Measurements from ENCODE around the gene SMTNL2.

SMTNL2 gene

DNA sequence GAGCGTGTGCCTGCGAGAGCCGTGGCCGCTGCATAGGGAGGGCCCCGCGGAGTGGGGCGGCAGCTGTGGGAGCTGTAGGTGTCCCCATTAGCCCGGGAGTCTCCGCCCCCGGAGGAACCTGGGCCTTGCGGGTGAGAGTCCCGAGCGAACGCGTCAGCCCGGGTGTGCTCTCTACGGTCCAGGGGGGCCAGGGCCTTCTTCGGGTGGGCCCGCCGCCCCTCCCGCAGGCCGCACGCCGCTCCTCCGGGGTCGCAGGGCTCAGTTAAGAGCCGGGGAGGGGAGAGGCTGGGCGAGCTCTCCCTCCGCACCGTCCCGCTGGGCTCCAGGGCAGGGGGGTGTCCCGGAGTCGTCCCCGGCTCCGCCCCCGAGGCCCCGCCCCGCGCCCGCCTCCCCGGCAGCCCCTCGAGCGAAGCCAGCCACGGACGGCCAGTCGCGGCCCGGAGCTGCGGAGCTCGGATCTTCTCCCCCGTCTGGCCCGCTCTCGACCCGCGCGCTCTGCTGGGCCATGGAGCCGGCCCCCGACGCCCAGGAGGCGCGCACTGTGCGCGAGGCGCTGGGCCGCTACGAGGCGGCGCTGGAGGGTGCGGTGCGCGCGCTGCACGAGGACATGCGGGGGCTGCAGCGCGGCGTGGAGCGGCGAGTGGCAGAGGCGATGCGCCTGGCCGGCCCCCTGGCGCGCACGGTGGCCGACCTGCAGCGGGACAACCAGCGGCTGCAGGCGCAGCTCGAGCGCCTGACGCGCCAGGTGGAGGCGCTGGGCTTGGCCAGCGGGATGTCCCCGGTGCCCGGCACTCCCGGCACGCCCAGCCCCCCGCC lies at the start of gene SMTNL2:
Gene SMTNL2, plus strand, starts transcription at position 429 of the 816 bp plus-strand sequence. Its CDS starts 77 bp downstream, at position 506.
- no peaks in the 10 kb centered on the region for H3K4me1 ChIP-seq (ENCODE audit: insufficient read depth, low read length, severe bottlenecking)
- H3K4me2 ChIP-seq (ENCODE audit: low read length) = no peak within 1 kb of the TSS

DNA sequence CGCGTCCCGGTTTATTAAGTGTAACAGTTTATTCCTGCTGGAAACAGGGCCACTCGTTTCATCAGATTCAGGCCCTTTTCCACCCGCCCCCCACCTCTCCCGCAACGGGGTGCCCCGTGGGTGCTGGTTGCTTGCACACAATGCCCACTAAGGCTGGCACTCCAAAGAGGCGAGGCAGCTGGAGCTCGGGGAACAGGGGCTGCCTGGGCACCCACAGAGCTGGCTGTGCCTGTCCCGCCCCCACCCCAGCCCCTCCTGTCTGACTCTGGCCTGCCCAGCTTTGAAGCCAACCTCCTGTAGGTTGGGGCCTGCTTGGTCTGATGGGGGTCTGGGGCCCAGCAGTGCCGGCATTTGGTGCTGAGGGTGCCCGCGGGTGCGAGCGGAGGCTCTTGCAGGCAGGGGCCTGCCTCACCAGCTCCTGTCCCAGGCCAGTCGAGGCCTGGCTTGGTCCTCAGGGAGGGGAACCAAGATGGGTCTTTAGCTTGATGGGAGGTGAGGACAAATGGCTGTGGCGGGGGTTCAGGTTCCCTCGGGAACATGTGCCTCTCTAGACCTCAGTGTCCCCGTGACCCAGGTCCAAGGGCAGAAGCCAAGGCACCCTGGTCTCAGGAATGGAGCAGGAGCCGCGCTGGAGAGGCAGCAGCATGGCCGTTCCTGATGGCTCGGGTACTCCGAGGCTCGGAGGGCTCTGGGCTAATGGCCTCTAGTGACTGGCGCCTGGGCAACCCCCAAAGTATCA lies 49.2 kb upstream of the SMTNL2 start:
- H3K27ac ChIP-seq (ENCODE audit: low read depth, low read length, poor library complexity, severe bottlenecking) = no peak overlapping the region
- TF ChIP-seq, protein P1, sequence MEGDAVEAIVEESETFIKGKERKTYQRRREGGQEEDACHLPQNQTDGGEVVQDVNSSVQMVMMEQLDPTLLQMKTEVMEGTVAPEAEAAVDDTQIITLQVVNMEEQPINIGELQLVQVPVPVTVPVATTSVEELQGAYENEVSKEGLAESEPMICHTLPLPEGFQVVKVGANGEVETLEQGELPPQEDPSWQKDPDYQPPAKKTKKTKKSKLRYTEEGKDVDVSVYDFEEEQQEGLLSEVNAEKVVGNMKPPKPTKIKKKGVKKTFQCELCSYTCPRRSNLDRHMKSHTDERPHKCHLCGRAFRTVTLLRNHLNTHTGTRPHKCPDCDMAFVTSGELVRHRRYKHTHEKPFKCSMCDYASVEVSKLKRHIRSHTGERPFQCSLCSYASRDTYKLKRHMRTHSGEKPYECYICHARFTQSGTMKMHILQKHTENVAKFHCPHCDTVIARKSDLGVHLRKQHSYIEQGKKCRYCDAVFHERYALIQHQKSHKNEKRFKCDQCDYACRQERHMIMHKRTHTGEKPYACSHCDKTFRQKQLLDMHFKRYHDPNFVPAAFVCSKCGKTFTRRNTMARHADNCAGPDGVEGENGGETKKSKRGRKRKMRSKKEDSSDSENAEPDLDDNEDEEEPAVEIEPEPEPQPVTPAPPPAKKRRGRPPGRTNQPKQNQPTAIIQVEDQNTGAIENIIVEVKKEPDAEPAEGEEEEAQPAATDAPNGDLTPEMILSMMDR (IDR thresholded peaks at IDR 0.05; ENCODE audit: low read length) = no peak
- no peak for TF ChIP-seq EZH2 (IDR thresholded peaks at IDR 0.05; ENCODE audit: borderline replicate concordance, low read length)
- no peak overlapping the region for H2AFZ ChIP-seq (ENCODE audit: low read length)
- no peak overlapping the region for H3K4me2 ChIP-seq (ENCODE audit: low read length)
- H3K9me3 ChIP-seq (ENCODE audit: low read length) = no peaks in the 10 kb centered on the region
- no peak overlapping the region for H3K4me3 ChIP-seq (ENCODE audit: low read depth, low read length, poor library complexity, severe bottlenecking)
- peaks cover 7% of the 10 kb centered on the region; the same call in 1 of the 2 replicates for H3K27me3 ChIP-seq (ENCODE audit: insufficient read depth, low read length)
- H4K20me1 ChIP-seq (ENCODE audit: insufficient read depth, low read length) = no peaks in the 10 kb centered on the region
- H3K4me1 ChIP-seq (ENCODE audit: insufficient read depth, low read length, severe bottlenecking) = no peaks in the 10 kb centered on the region
- peaks cover 31% of the 10 kb centered on the region for H3K36me3 ChIP-seq (ENCODE audit: insufficient read depth, low read length)
- no peaks in the 10 kb centered on the region for H3K79me2 ChIP-seq (ENCODE audit: insufficient read depth, low read length)
- H3K9me2 ChIP-seq (ENCODE audit: low read depth, low read length) = no peaks in the 10 kb centered on the region
- no peaks in the 10 kb centered on the region for H3F3A ChIP-seq (ENCODE audit: insufficient read depth, low read length)
- H3K9ac ChIP-seq (ENCODE audit: low read length) = no peak overlapping the region

More for the DNA sequence above, at the start of gene SMTNL2:
- Histone ChIP-seq H3K27me3 (ENCODE audit: insufficient read depth, low read length) (peaks cover 12% of the 10 kb centered on the region; the same call in 1 of the 2 replicates), H4K20me1 (ENCODE audit: insufficient read depth, low read length) (no peaks in the 10 kb centered on the region), H3K36me3 (ENCODE audit: insufficient read depth, low read length) (no peaks in the 10 kb centered on the region), H3K4me3 (ENCODE audit: low read depth, low read length, poor library complexity, severe bottlenecking) (no peak within 1 kb of the TSS), H3K27ac (ENCODE audit: low read depth, low read length, poor library complexity, severe bottlenecking) (no peak within 1 kb of the TSS), H3K9ac (ENCODE audit: low read length) (no peak within 1 kb of the TSS), H3K79me2 (ENCODE audit: insufficient read depth, low read length) (no peaks in the 10 kb centered on the region), H3F3A (ENCODE audit: insufficient read depth, low read length) (no peaks in the 10 kb centered on the region), H2AFZ (ENCODE audit: low read length) (no peak within 1 kb of the TSS), H3K9me3 (ENCODE audit: low read length) (no peaks in the 10 kb centered on the region), H3K9me2 (ENCODE audit: low read depth, low read length) (no peaks in the 10 kb centered on the region)
- TF ChIP-seq, protein P1 (IDR thresholded peaks at IDR 0.05; ENCODE audit: low read length) = no peak
- no peak for TF ChIP-seq EZH2 (IDR thresholded peaks at IDR 0.05; ENCODE audit: borderline replicate concordance, low read length)

DNA sequence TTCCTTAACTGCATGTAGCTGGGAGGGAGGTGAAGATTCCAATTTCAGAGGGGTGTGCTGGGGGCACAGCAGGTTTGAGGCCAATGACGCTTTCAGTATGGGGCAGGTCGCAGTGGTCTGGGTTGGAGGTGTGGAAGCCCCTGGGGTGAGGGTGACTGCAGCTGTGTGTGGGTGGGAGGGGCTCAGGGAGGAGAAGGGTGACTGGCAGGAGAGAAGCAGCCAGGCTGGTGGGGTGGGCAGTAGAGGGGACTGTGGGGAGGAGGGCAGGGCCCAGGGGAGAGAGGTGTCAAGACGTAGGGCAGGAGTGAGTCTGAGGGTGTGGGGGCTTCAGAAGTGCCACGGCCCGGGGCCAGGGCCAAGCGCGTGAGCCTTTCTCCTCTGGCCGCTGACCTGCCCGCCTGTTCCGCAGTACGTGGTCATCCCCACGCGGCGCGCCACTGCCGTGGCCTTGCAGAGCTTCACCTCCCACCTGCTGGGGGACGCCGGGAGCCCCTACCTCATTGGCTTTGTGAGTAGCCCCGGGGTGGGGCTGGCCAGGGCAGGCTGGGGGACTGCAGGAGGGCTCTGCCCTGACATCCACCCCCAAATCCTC lies 48.6 kb upstream of the SMTNL2 start:
- H3K9me3 ChIP-seq (ENCODE audit: low read length) = no peaks in the 10 kb centered on the region
- no peaks in the 10 kb centered on the region for H3K9me2 ChIP-seq (ENCODE audit: low read depth, low read length)
- no peaks in the 10 kb centered on the region for H3K79me2 ChIP-seq (ENCODE audit: insufficient read depth, low read length)
- H3K27me3 ChIP-seq (ENCODE audit: insufficient read depth, low read length) = peaks cover 7% of the 10 kb centered on the region; the same call in 1 of the 2 replicates
- no peaks in the 10 kb centered on the region for H3F3A ChIP-seq (ENCODE audit: insufficient read depth, low read length)
- H3K4me1 ChIP-seq (ENCODE audit: insufficient read depth, low read length, severe bottlenecking) = no peaks in the 10 kb centered on the region
- H4K20me1 ChIP-seq (ENCODE audit: insufficient read depth, low read length) = no peaks in the 10 kb centered on the region
- H2AFZ ChIP-seq (ENCODE audit: low read length) = no peak overlapping the region
- no peak for TF ChIP-seq EZH2 (IDR thresholded peaks at IDR 0.05; ENCODE audit: borderline replicate concordance, low read length)
- TF ChIP-seq, protein P1 (IDR thresholded peaks at IDR 0.05; ENCODE audit: low read length) = no peak
- H3K4me3 ChIP-seq (ENCODE audit: low read depth, low read length, poor library complexity, severe bottlenecking) = no peak overlapping the region
- no peak overlapping the region for H3K4me2 ChIP-seq (ENCODE audit: low read length)
- H3K27ac ChIP-seq (ENCODE audit: low read depth, low read length, poor library complexity, severe bottlenecking) = no peak overlapping the region
- H3K9ac ChIP-seq (ENCODE audit: low read length) = no peak overlapping the region
- peaks cover 38% of the 10 kb centered on the region for H3K36me3 ChIP-seq (ENCODE audit: insufficient read depth, low read length)

All from OCI-LY1 (cell line).